AG09309 (cell line): Measurements from ENCODE around the gene CYP3A5.

ENCODE experiments used
- DNase-seq: peaks from one replicate; pipeline ENCODE4 v3.0.0-alpha.2; 2010; ENCODE audit warnings: low read depth
- H3K4me3 ChIP-seq: 2 replicates; pipeline ENCODE4 v1.5.1; 2011; ENCODE audit warnings: mild to moderate bottlenecking, low read depth, low read length, moderate library complexity; ENCODE audit not compliant: control insufficient read depth
- CTCF ChIP-seq: IDR thresholded peaks from 2 replicates; pipeline ENCODE4 v1.5.1; 2011; ENCODE audit warnings: mild to moderate bottlenecking, low read depth, low read length, inconsistent platforms; ENCODE audit not compliant: insufficient read depth, control insufficient read depth; ENCODE audit errors: missing control alignments

Gene CYP3A5

DNA sequence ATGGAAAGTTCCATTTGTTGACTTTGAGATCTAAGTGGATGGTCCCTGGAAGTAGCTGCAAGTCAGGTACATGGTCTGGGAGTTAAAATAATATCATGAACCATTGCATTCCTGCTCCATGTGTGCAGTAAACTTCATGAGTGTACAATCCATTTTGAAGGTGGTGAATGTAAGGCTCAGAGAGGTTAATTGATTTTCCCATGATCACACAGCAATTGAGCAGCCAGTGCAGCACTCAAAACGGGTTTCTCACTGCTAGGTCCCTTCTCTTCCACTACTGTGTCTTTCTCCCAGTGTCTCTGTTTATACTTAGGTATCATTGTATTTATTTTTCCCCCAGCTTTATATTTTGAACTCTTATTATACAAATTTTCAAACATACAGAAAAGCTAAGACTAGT lies 53.1 kb downstream of the CYP3A5 start:
- H3K4me3 ChIP-seq, result no peak overlapping the region
- DNase-seq, result no peak
- no peak for TF ChIP-seq CTCF

DNA sequence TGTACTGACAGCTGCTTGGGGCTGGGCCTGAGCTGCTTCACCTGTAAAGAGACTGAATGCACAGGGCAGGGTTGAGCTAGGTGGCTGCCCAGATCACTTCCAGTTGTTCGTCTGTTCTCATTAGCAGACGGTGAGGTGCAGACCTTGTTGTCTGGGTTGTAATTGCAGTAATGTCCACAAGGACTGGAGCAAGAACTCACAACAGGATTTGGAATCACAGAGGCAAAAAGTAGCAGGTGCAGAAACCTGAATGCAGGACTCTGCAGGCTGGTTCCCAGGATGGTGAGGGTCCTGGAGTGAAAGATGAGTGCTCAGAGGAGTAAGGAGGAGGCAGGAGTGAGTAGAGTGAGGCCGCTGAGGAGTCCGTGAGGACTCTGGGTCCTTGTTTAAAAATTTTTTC lies 53.8 kb downstream of the CYP3A5 start:
- no peak overlapping the region for H3K4me3 ChIP-seq
- TF ChIP-seq CTCF, result no peak
- no peak for DNase-seq

DNA sequence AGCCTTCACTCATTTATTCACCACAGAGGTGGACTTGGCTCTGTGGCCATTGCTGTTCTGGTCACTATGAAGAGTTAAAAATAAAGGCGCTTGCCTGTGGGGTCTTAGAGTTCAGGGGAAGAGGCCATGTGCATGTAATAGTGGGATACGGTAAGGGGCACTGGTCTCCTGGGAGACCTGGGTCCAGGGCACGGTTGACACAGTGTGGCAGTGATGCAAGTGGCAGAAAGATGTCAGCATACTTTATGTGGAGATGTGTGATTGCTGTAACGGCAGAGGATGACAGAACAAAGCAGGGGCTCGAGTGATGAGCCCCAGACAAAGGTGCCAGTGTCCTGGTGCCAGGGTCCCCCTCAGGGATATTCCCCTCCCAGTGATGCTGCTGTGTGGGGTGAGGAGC lies 54.5 kb downstream of the CYP3A5 start:
- no peak for TF ChIP-seq CTCF
- DNase-seq, result no peak
- H3K4me3 ChIP-seq, result no peak overlapping the region

DNA sequence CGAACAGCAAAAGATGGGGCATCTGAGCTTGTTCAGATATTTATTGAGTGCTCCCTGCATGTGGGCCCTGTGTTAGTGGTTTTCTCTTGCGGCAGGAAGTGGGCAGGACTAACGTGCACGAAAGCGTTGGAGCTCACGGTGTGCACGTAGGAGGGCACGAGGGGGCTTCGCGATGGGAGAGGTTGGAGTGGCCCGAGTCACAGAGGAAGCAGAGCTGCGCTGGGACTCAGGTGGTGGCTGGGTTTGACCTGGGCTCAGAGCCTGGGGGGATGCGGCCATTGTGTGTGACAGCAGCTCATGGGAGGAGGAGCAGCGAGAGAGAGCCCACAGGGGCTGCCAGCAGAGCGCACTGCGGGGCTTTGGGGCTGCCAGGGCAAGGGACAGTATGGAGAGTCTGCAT lies 55.3 kb downstream of the CYP3A5 start:
- no peak for TF ChIP-seq CTCF

GRCh38 chr7:99623702-99624447 lies 55.9 kb downstream of the CYP3A5 start:
- no peak for DNase-seq
- H3K4me3 ChIP-seq, result no peak overlapping the region
- TF ChIP-seq CTCF, result no peak

More for the DNA sequence above, 55.3 kb downstream of the CYP3A5 start:
- DNase-seq, result no peak
- H3K4me3 ChIP-seq, result no peak overlapping the region

- no peak overlapping the region for H3K4me3 ChIP-seq
- TF ChIP-seq CTCF, result no peak
- DNase-seq, result no peak
These were observed 56.6 kb downstream of the CYP3A5 start for GRCh38 chr7:99623091-99623693.
